GM12878 (cell line): ENCODE results near the gene VSIG10. TPM values are rescaled to one million over a fixed set of nuclear protein-coding genes. Genes with fewer than 3 reads are reported as not detected.
"Not testable (repeated sequence)": the region's sequence is repeated elsewhere in the genome, so short reads cannot be mapped to it uniquely, and the experiment has no call there.

Experiments
- ATAC-seq: fragments of 200-7000 bp; cut with Tn5 transposase; 3 replicates; pipeline ENCODE4 v1.9.1; 2020; ENCODE audit warnings: mild to moderate bottlenecking, moderate library complexity
- BruUV-seq: library from RNA; stranded (reverse); fragments of 400-500 nt; replicated peaks from 2 replicates; lab custom pipeline; 2021; lab: Mats Ljungman, UMichigan
- CTCF ChIA-PET: fragments of 300-600 bp; sonication (Branson Sonifier 250); formaldehyde crosslinking; extraction: SDS; loops from one replicate; lab custom pipeline; 2021; ENCODE audit warnings: inconsistent platforms; lab: Yijun Ruan, JAX
- POLR2A ChIA-PET: fragments of 350-600 bp; formaldehyde crosslinking; extraction: SDS; loops from one replicate; lab custom pipeline; 2021; ENCODE audit warnings: inconsistent platforms; lab: Charles Lee
- RAD21 ChIA-PET: fragments of 300-600 bp; sonication (Branson Sonifier 250); formaldehyde crosslinking; loops from one replicate; lab custom pipeline; 2023; ENCODE audit warnings: antibody characterized with exemption; ENCODE audit not compliant: unreplicated experiment; lab: Charles Lee
- SMC1A ChIA-PET: fragments of 300-600 bp; sonication (Branson Sonifier 250); formaldehyde crosslinking; loops from one replicate; lab custom pipeline; 2023; ENCODE audit not compliant: unreplicated experiment, uncharacterized antibody; lab: Charles Lee
- DNase-seq: peaks from one replicate; pipeline ENCODE4 v3.0.0-alpha.2; 2011; ENCODE audit warnings: low read depth, low spot score
- FAIRE-seq: peaks from 3 replicates; lab custom pipeline; 2011; peaks lifted over from hg19 to GRCh38; lab: Jason Lieb, UNC
- H2AFZ ChIP-seq: 2 replicates; pipeline ENCODE4 v1.6.0; 2011; ENCODE audit warnings: low read depth, low read length, control low read depth; ENCODE audit not compliant: control insufficient read depth
- H3K27ac ChIP-seq: 2 replicates; pipeline ENCODE4 v1.5.1; 2011; ENCODE audit warnings: control low read depth; ENCODE audit not compliant: control insufficient read depth, insufficient read depth
- H3K27me3 ChIP-seq, 2 experiments: replicated peaks in 1 of 2; 2 replicates each; pipeline versions ENCODE4 v1.6.0 to v1.6.1; 2011; ENCODE audit warnings: low read length in 1 of 2; ENCODE audit not compliant: control insufficient read depth in 2 of 2, insufficient read depth in 2 of 2
- H3K36me3 ChIP-seq, 2 experiments: 2 replicates each; pipeline ENCODE4 v1.5.1; 2011; ENCODE audit warnings: low read length in 1 of 2; ENCODE audit not compliant: control insufficient read depth in 2 of 2, insufficient read depth in 2 of 2
- H3K4me1 ChIP-seq: 2 replicates; pipeline ENCODE4 v1.6.1; 2011; ENCODE audit warnings: mild to moderate bottlenecking, low read length, moderate library complexity, mixed read lengths; ENCODE audit not compliant: control insufficient read depth, insufficient read depth
- H3K4me2 ChIP-seq: 2 replicates; pipeline ENCODE4 v1.6.0; 2011; ENCODE audit warnings: control low read depth; ENCODE audit not compliant: control insufficient read depth, insufficient read depth
- H3K4me3 ChIP-seq: fragments of 200-600 bp; sonication (generic); 2 replicates; pipeline ENCODE4 v1.5.1; 2016
- H3K79me2 ChIP-seq: 2 replicates; pipeline ENCODE4 v1.6.0; 2011; ENCODE audit warnings: low read length; ENCODE audit not compliant: control insufficient read depth, insufficient read depth
- H3K9ac ChIP-seq: 2 replicates; pipeline ENCODE4 v1.8.0; 2011; ENCODE audit warnings: low read length, control low read depth, mixed read lengths; ENCODE audit not compliant: control insufficient read depth, insufficient read depth
- H3K9me3 ChIP-seq: replicated peaks from 3 replicates; pipeline ENCODE4 v1.5.1; 2011; ENCODE audit warnings: mild to moderate bottlenecking, low read length; ENCODE audit not compliant: control insufficient read depth, insufficient read depth
- H4K20me1 ChIP-seq: 2 replicates; pipeline ENCODE4 v1.6.0; 2011; ENCODE audit not compliant: control insufficient read depth, insufficient read depth
- IKZF1 ChIP-seq: fragments of 450-650 bp; conservative IDR thresholded peaks from 2 replicates; pipeline ENCODE4 v1.6.1; 2017; ENCODE audit warnings: antibody characterized with exemption, mild to moderate bottlenecking
- MYC ChIP-seq: IDR thresholded peaks from 2 replicates; pipeline ENCODE4 v1.6.1; 2011; ENCODE audit warnings: mild to moderate bottlenecking, low read length, moderate library complexity, inconsistent platforms; ENCODE audit not compliant: insufficient read depth, insufficient replicate concordance, insufficient read length, severe bottlenecking
- NFYA ChIP-seq: IDR thresholded peaks from 2 replicates; pipeline ENCODE4 v1.6.1; 2011; ENCODE audit warnings: low read depth, mild to moderate bottlenecking, low read length, improper control_type of control experiment, borderline replicate concordance
- PRDM15 ChIP-seq: fragments of 450-650 bp; formaldehyde crosslinking; IDR thresholded peaks from 2 replicates; pipeline ENCODE4 v1.4.0; 2020; ENCODE audit warnings: mild to moderate bottlenecking, moderate library complexity
- RBBP5 ChIP-seq: fragments of 200-600 bp; sonication (generic); conservative IDR thresholded peaks from 2 replicates; pipeline ENCODE4 v1.6.1; 2016
- ZNF622 ChIP-seq: fragments of 450-650 bp; IDR thresholded peaks from 2 replicates; pipeline ENCODE4 v1.6.1; 2017; ENCODE audit warnings: mild to moderate bottlenecking, inconsistent platforms
- ZNF687 ChIP-seq: fragments of 450-650 bp; IDR thresholded peaks from 2 replicates; pipeline ENCODE4 v1.6.1; 2017; ENCODE audit warnings: mild to moderate bottlenecking, moderate library complexity
- WGBS: methylation state at CpG from one replicate; pipeline ENCODE4 v1.1.6; 2016; ENCODE audit warnings: low lambda C conversion rate; ENCODE audit not compliant: insufficient replicate concordance, insufficient coverage; ENCODE audit errors: missing lambda C conversion rate; 5-methylcytosine and 5-hydroxymethylcytosine counted together
- in situ Hi-C: fragments of 300-500 bp; cut with MboI; formaldehyde crosslinking; loops from 9 replicates; pipeline ENCODE4 v1.14.3; 2018; ENCODE audit warnings: mixed read lengths
- intact Hi-C: fragments of 100-400 bp; cut with micrococcal nuclease; formaldehyde crosslinking; loops from one replicate; pipeline ENCODE4 v1.14.2; 2022; ENCODE audit not compliant: unreplicated experiment
- polyA plus RNA-seq, 11 experiments: library from polyadenylated mRNA; depleted of rRNA in 4 of 11; unstranded in 6 of 11; stranded (reverse) in 5 of 11; fragments of >200 nt; fragmentation: Nextera tagmentation in 4 of 11; fragmentation: Illumina TruSeq in 1 of 11; extraction: Ambion mirVana in 4 of 11; extraction: Trizol in 1 of 11; gene quantifications; 1 replicate in 1 of 11; 2 replicates in 10 of 11; pipeline versions ENCODE4 v1.2.1 to v1.2.3, GENCODE V29; 2011 to 2016; ENCODE audit warnings: inconsistent platforms in 2 of 11, missing spikeins in 2 of 11, low read depth in 1 of 11
- total RNA-seq, 4 experiments: library from RNA; depleted of rRNA in 3 of 4; stranded (reverse); fragments of >200 nt in 3 of 4; fragmentation: Illumina TruSeq in 1 of 4; extraction: Trizol in 1 of 4; gene quantifications; 2 replicates each; pipeline versions ENCODE4 v1.2.1 to v1.2.3, GENCODE V29; 2013 to 2021

VSIG10 gene
- total and polyA plus RNA-seq, 10 of the 15 experiments (the other 5 are each of a cell fraction or from before 2014, with no cell fraction given) = 3.4 to 10.2 (median 5.8) TPM

GRCh38 chr12:118081521-118081920 is 22.3 kb downstream of the VSIG10 start:
- H4K20me1 ChIP-seq, DNase-seq, H3K9me3 ChIP-seq, H3K27me3 ChIP-seq, ATAC-seq, H2AFZ ChIP-seq, H3K36me3 ChIP-seq, H3K4me3 ChIP-seq, SMC1A ChIA-PET, H3K79me2 ChIP-seq, H3K27ac ChIP-seq, H3K4me2 ChIP-seq, BruUV-seq, in situ Hi-C loops, H3K4me1 ChIP-seq, intact Hi-C loops, FAIRE-seq, CTCF ChIA-PET, RAD21 ChIA-PET, H3K9ac ChIP-seq: not testable (repeated sequence)
- POLR2A ChIA-PET = interaction anchor here (0.7 kb wide), 1 partner anchor 371 kb away, joined by 3 read pairs; no protein-coding TSS in a partner anchor
- 73% methylated on average over 9 of the region's 9 CpGs for WGBS

GRCh38 chr12:118073768-118074167 is 30.0 kb downstream of the VSIG10 start:
- Histone ChIP-seq H3K27ac (no peak overlapping the region), H3K9ac (no peak overlapping the region), H2AFZ (no peak overlapping the region), H3K9me3 (no peaks in the 10 kb centered on the region), H3K4me2 (no peak overlapping the region), H3K27me3 (no peaks in the 10 kb centered on the region), H3K4me3 (no peak overlapping the region), H3K36me3 (no peaks in the 10 kb centered on the region), H3K4me1 (no peaks in the 10 kb centered on the region), H4K20me1 (no peaks in the 10 kb centered on the region), H3K79me2 (no peaks in the 10 kb centered on the region)
- no peak for TF ChIP-seq NFYA
- TF ChIP-seq RBBP5 = no peak
- TF ChIP-seq ZNF622 = no peak
- TF ChIP-seq ZNF687 = no peak
- no peak for TF ChIP-seq MYC
- TF ChIP-seq PRDM15 (CRISPR knock-in tag) = no peak
- TF ChIP-seq IKZF1 = no peak
- in situ Hi-C loops (no loop called here), intact Hi-C loops (no loop called here)
- WGBS = 33% methylated on average over 4 of the region's 4 CpGs
- BruUV-seq = no TSS peak
- ATAC-seq (peak; percentile 25; the same call in 2 of the 3 replicates), DNase-seq (no peak), FAIRE-seq (no peak)
- ChIA-PET CTCF (no interaction called here), RAD21 (interaction anchor here (1.7 kb wide), 1 partner anchor 198 kb away, joined by 3 read pairs; no protein-coding TSS in a partner anchor), POLR2A (no interaction called here), SMC1A (no interaction called here)
